GM21423 (cell line): ENCODE measurements around the gene MED6.
A peak's percentile ranks its signal among the peaks of the same experiment; 100 is the strongest.

Source experiments
- ATAC-seq: cut with Tn5 transposase; IDR thresholded peaks from one replicate; pipeline ENCODE4 v1.9.1; 2021; ENCODE audit warnings: mild to moderate bottlenecking, moderate library complexity; ENCODE audit not compliant: unreplicated experiment

MED6 gene, protein sequence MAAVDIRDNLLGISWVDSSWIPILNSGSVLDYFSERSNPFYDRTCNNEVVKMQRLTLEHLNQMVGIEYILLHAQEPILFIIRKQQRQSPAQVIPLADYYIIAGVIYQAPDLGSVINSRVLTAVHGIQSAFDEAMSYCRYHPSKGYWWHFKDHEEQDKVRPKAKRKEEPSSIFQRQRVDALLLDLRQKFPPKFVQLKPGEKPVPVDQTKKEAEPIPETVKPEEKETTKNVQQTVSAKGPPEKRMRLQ

DNA sequence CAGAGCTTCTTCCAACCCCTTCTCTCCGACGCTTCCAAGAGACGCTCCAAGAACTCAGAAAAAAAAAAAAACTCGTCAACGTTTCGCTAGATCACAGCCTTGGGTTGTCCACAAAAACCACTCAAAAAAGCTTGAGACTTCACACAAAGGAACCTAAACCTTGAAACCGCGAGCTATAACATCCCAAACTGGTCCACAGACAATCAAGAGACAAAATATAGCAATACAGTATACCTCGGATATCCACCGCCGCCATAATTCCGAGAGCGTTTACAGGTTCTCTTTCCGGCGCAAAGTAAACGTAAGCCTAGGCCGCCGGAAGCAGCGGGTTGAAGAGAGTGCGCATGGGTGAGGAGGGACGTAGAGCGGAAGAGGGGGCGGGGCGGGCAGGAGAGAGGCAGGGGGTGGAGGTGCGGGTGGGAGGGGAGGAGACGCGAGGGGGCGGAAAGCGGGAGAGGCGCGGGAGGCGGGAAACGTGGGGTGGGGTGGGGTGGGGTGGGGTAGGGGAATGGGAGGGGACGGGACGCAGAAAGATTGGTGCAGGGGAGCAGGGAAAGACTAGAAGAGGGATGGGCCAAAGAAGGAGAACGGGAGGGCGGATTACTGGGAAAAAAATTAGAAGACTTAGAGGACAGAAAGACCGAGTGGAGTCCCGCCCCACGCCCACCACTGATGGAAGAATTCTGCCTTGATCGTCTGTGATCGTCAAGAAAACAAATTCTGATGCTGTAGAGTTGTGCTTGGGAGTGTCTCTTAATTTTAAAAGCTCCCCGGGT lies at the start of gene MED6:
TSS of gene MED6 (minus strand) at position 274 of the 776 bp plus-strand sequence. CDS start at position 256, 18 bp downstream.
- ATAC-seq, result peak; percentile 90

DNA sequence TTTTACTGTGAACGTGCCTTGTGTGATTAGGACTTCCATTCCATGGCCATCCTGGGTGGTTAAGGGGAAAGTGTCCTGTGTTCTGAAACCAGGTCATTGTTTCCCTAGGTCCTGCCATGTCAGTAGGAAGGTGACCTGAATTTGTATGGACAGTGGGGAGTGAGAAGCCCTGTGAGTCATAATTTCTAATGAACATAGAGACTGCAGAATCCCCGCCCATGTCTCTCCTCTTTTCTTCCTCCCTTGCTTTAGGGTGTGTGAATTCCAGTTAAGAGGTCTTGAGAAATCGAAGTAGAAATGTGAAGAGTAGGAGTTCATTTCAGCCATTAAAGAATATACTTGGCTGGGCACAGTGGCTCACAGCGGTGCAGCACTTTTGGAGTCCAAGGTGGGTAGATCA lies 49.3 kb upstream of the MED6 start:
- no peak for ATAC-seq

DNA sequence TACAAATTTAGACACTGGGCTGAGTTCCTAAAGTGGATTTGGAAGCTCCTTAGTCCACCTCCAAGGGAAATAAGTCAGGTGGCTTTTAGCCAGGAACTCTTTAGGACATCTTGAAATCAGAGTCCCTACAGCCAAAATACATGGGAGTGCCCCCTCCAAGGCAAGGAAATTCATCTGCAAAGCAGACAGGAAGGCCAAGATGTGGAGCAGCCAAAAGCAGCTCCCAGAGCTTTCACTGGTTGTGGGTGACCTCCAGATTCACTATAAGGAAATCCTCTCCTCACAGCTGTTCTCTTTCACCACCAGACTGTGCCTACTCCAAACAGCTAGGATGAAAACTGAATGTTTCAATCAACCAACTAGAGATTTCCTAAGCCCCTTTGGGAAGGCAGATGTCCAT lies 47.9 kb upstream of the MED6 start:
- ATAC-seq, result no peak

DNA sequence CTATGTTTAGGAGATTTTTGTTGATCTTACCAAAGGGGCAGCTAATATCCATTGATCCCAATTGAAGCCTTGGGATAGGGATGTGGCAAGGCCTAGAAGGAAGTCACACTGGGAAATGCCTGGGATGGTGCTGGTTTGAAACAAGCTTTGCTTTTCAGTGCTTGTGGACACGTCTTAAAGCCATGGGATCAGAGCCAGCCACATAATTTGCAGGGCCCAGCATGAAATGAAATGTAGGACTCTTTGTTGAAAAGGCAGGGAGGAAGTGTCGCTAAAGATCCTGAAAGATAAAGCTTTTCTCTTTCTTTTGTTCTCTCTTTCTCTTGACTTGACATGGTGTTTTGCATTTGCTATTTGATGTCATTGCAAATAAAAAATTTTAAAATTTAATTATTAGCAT lies 46.2 kb upstream of the MED6 start:
- no peak for ATAC-seq

DNA sequence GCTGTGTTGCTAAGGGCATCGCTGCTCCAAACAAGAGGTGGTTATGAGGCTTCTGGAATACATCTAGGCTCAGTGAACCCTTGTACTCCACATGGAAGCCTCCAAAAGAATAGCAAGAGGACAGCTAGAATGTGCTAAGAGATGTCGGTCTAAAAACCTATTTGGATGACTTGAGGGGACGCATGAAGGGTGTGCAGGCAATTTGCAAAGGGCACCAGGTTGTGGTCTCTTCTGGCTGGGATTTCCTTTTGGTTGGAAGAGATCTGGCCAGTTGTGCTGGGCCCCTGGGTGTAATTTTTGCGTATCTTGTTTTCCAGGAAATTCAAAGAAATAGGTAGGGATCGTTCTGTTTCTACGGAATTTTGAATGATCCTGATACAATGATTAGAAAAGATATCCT lies 45.4 kb upstream of the MED6 start:
- ATAC-seq, result no peak

DNA sequence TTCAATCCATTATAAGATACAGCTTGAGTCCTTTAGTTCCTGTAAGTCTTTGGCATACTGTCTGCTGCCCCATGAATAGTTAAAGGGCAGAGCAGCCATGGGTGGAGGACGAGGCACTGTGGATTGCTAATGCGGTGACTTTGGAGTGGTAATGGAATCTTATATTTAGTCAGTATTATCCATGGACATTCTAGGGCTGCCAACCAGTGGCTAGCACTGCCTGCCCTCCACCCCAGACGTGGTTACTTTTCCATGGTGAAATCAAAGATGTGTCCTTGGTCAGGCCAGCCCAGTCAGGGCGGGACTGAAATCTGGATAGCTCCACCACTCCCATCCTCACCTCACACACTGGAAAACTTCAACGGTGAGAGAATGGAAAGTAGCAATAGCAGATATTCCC lies 43.5 kb upstream of the MED6 start:
- ATAC-seq, result no peak

DNA sequence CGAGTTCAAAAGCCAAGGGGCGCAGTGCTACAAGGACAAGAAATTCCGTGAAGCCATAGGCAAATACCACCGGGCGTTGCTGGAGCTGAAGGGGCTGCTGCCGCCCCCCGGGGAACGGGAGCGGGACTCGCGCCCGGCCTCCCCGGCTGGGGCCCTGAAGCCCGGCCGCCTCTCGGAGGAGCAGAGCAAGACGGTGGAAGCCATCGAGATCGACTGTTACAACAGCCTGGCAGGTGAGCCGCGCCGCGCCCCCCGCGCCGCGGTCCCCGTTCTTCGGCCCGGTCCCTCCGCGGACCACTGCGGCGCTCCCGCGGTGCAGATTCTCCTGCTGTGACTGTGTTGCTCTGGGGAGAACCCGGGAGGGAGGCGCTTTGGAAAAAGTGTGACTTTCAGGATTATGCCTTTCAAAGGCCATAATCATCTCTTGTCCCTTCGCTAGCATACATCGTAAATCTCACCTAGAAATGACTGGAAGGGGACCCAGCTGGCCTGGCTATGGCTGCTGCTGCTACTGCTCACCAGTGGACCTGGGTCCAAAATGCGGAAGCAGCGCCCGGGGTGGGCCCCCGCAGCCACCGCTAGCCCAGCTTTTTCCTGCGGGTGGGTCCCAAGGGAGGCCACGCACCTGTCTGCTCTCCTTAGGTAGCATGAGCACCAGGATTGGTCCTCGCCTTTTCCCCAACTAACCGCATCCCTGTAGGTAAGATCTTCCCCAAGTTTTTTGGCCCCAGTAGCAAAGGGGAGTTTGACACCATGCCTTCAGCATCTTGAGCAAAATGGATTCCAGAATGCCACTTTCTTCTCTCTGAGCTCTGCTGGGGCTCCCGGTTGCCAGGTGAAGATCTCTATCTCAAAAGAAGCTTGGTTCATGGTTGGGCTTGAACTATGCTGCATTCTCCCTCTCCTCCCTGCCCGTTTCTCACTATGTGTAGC lies 42.1 kb upstream of the MED6 start:
- ATAC-seq, result peak; percentile 35

DNA sequence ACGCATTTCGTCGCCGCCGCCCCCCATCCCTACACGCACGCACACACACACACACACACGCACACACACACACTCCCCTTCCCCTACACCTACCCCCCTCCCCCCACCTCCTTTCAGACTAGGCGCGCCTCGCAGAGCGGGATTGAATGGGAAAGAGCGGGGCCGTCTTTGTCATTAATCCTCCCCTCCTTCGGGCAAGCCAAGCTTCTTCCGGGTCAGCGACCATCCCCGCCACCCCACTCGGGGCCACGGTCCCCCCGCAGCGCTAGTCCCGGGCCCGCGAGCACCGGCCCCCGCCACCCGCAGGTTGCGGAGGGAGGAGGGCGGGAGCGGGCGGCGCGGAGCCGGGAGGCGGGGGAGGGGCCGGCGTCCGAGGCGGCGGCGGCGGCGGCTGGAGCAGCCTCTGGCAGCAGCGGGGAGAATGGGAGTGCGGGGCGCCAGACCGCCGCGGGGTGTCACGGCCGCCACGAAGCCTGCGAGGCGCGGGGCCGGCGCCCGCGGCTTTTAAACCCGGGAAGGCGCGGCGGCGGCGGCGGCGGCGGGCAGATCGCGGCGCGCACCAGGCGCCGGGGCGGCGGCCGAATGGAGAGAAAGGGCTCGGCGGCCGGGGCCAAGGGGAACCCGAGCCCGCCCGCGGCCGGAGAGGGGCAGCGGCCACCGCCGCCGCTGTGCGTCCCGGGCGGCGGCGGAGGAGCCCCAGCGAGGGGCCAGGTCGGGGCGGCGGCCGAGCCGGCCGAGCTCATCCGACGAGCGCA lies 41.3 kb upstream of the MED6 start, which contains the start of gene TTC9:
TSS of gene TTC9 (plus strand) at position 369 of the 755 bp plus-strand sequence. CDS start at position 583, 214 bp downstream.
- no peak for ATAC-seq

DNA sequence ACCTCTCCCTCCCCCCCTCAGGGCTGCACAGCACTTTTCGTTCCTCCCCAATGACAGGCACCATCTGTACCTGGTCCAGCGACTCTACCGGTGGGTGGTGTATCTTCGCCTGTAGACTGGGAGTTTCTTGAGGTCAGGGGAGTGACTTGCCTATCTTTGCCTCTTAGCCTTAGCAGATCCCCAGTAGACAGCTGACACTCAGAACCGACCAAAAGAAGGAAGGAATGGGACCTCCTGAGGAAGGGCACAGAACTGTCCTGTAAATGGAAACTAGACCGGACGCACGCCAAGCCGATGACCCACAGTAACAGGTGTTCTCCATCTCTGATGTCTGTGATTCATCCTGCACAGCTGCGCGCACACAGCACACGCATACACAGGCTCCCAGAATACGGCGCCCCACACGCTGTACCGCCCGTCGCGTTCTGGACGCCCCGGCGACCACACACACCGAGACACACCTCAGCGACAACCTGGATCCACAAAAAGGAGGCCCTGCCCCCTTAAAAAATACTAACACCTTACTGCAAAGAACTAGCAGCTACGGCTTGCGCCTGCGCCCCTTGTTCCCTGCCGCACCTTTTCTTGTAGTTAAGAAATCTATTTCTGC lies 40.6 kb upstream of the MED6 start:
- peak; percentile 73 for ATAC-seq

DNA sequence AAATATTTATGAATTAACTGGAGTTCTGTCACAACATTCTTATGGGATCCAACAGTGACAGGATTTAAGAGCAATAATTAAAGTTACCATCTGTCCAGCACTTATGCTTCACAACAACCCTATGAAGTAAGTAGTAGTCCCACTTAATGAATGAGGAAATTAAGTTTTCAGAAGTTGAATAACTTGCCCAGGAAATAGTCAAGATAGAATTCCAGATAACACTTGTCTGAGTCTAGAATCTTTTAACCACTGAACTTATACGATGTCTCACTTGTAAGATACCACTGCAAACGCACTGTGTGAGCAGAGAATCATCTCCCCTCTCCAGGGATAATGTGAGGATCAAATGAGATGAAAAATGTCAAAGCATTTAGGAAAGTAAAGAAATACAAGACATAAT lies 38.0 kb upstream of the MED6 start:
- no peak for ATAC-seq

DNA sequence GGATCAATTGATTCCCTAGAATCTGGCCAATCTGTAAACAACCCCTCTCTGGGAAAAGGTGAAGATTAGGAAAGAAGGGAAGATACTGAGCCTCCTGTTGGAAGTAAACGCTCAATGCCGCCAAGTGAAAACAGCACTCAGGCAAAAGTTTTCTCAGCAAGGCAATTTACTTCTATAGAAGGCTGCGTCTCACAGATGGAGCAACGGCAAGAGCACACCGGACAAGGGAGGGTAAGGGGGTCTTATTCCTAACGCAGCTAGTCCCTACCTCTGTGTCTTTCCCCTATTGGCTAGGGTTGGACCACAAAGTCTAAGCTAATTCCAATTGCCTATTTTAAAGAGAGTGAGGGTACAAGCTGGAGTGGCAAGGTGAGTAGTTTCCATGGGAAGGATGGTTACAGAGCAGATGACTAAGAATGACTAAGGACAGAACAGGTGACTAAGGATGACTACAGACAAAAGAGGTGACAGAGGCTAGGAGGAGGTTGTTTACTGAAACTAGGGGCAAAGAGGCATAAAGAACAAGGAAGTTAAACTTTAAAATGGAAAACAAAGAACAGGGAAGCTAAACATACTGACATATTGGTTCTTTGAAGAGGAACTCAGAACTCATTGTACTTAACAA lies 35.6 kb upstream of the MED6 start:
- no peak for ATAC-seq

DNA sequence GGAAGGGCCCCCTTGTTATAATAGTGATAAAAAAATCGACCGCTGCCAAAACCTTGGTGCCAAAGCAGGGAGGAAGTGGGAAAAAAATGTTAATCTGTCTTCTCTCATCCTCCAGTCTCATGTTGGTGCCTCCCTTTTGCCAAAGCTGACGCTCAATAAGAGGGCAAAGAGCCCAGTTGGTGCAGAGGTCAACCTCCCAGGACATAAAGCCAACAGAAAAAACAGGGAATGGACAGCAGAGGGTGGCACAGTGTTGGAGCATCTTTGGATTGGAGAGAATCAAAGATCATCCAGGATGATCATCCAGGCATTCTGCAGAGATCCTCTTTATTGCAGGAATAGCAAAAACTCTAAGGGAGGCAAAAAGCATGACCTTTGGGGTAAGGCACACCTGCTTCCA lies 31.5 kb upstream of the MED6 start:
- no peak for ATAC-seq

DNA sequence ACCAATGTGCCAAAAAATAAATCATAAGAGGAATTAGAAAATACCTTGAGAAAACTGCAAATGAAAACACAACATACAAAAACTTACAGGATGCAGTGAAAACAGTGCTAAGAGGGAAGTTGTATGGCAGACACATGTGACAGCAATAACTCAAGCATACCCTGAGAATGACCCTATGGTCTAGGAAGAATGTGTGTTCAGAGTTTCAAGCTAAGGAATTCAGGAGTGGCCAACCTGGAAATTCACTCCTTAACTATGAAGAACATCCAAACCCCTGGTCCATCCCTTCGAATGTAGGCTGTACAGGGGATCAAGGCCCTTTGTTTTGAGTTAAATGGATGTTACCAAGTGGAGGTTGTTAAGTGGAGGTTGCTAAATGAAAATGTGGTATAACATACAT lies 24.5 kb upstream of the MED6 start:
- no peak for ATAC-seq

DNA sequence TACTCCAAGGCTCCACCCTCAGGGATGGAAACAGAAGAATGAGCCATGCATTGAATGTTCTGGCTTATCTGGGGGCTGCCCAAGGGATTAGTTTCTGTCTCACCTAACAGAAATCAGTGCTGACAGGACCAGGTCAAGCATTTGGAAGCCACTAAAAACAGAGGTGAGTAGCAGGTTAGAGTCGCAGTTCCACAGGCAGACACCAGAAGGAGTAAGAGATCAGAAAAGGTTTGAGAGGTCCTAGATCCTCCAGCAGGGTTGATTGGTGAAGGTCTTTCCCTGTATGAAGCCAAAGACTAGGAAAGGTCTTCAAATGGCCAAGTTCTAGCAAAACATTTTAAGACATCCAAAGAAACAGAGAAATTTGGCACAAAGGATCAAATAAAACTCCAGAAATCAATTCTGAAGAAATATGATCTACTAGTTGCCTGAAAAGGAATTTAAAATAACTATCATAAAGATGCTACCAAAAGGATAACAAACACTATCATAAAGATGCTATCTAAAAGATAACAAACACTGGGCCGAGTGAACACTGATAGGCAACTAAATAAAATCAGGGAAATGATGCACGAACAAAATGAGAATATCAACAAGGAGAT lies 21.8 kb upstream of the MED6 start:
- no peak for ATAC-seq

DNA sequence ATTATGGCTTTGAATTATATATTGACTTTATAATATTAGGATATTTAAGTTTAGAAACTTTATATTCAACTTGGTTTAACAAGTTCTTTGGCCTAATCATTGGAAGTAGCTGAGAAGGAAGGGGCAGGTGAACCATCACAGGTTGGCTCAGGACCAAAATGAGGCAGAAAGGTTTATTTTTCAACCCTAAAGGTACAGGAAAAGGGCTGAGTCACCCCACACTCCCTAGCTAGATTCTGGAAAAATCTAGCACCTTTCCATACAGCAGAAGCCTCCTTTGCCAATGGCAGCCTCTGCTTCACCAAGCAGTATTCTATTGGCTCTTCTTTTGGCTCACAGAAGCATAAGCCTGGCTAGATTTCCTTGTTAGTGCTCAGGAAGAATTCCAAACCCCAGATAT lies 19.3 kb upstream of the MED6 start:
- no peak for ATAC-seq

DNA sequence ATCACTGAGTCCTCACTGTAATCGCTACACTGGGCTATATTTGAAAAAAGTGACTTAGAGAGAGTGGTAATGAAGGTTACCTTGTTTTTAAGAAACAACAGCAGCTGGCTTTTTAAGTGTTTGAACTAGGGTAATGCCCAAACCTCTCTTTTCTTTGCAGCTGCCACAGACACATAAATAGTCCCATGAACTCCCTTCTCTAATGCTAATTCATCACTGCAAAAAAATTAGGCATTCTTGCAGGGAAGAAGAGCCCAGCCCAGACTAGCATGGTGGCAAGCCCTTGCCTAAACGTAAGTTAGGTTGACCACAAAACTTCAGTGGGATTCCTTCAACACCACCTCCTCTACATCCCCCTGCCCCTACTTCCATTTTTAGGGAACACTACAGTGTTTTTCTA lies 17.9 kb upstream of the MED6 start:
- no peak for ATAC-seq

DNA sequence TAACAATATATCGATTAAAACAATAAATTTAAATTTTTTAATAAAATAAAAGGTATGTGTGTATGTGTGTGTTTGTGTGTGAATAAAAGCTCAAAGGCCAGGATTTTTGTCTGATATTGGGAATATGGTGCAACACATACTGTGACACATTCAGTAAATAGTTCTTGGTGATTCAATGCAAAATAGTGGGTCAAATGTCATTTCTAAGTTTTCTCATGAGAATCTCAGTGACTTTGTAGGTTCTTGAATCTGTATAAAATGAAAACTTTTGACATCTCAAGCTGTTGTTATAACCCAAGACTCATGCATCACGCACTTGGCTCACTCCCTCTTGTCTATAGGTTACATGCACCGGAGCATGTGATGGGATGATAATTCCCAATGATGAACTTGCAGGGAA lies 16.2 kb upstream of the MED6 start:
- ATAC-seq, result no peak

DNA sequence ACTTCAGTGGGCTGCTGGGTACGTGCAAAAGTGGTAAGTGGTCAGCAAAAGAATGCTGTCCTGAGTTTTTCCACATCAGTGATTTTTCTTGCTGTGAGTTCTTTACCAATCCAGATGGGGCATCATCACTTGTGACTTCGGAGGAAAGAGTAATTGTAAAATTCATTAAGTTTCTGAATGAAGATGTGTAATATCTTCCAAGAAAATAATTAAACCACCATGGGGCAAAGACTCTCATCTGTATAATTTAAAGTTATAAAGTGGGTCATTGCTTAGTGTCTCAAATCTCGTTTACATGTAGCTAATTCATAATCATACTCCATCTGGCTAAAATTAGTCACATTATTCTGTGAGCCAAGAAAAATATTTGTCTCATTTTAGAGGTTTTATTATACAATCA lies 10.8 kb upstream of the MED6 start:
- ATAC-seq, result no peak

DNA sequence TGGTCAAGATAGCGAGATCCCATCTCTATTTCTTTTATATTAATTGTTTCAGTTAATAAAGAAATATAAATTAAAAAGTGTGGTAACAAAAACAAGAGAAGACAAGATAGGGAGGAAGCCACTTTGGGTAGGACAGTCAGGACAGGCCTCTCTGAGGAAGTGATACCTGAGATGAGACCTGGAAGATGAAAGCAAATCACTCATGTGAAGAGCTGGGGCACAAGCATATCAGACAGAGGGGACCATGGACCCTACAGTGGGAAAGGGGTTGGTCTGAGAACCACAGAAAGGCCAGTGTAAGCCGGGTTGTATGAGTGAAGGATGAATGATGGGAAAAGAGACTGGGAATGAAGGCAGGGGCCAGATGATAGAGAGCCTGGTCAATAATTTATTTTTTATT lies 1.8 kb upstream of the MED6 start:
- peak; percentile 37 for ATAC-seq
